ENCODE data around the gene IRF5. TPM values are rescaled to one million over a fixed set of nuclear protein-coding genes. Genes with fewer than 3 reads are reported as not detected.

Gene IRF5
- total RNA-seq, 1 donor: 76.5 TPM

- no peak for DNase-seq (ENCODE audit: low read depth in 2 of 3, low spot score in 2 of 3)
Measured at GRCh38 chr7:128919881-128920799, 17.6 kb upstream of the IRF5 start.

- no peak for DNase-seq (ENCODE audit: low read depth in 2 of 3, low spot score in 2 of 3)
Measured at GRCh38 chr7:128920913-128921582, 16.7 kb upstream of the IRF5 start.

GRCh38 chr7:128921866-128922440 is 15.8 kb upstream of the IRF5 start:
- DNase-seq (ENCODE audit: low read depth in 2 of 3, low spot score in 2 of 3): no peak

- no peak for DNase-seq (ENCODE audit: low read depth in 2 of 3, low spot score in 2 of 3)
Measured at GRCh38 chr7:128922496-128923410, 15.0 kb upstream of the IRF5 start.

GRCh38 chr7:128923411-128923800 is 14.3 kb upstream of the IRF5 start:
- no peak for DNase-seq (ENCODE audit: low read depth in 2 of 3, low spot score in 2 of 3)

GRCh38 chr7:128924707-128925588 is 12.8 kb upstream of the IRF5 start:
- DNase-seq (ENCODE audit: low read depth in 2 of 3, low spot score in 2 of 3): no peak

- no peak for DNase-seq (ENCODE audit: low read depth in 2 of 3, low spot score in 2 of 3)
Measured at GRCh38 chr7:128928159-128928813, 9.4 kb upstream of the IRF5 start.

- no peak for DNase-seq (ENCODE audit: low read depth in 2 of 3, low spot score in 2 of 3)
Measured at GRCh38 chr7:128928882-128929788, 8.6 kb upstream of the IRF5 start.

- DNase-seq (ENCODE audit: low read depth in 2 of 3, low spot score in 2 of 3): no peak
Measured at GRCh38 chr7:128931190-128931798, 6.4 kb upstream of the IRF5 start.

- no peak for DNase-seq (ENCODE audit: low read depth in 2 of 3, low spot score in 2 of 3)
Measured at GRCh38 chr7:128931965-128932861, 5.5 kb upstream of the IRF5 start.

GRCh38 chr7:128932862-128933179 is 4.9 kb upstream of the IRF5 start:
- DNase-seq (ENCODE audit: low read depth in 2 of 3, low spot score in 2 of 3): no peak

GRCh38 chr7:128933180-128933891 is 4.4 kb upstream of the IRF5 start:
- DNase-seq (ENCODE audit: low read depth in 2 of 3, low spot score in 2 of 3): peak in 2 of 3 donors; percentile 48 to 56

- peak in 2 of 3 donors; percentile 26 to 48 for DNase-seq (ENCODE audit: low read depth in 2 of 3, low spot score in 2 of 3)
Measured at GRCh38 chr7:128934361-128935341, 3.1 kb upstream of the IRF5 start.

GRCh38 chr7:128935342-128935730 is 2.4 kb upstream of the IRF5 start:
- no peak for DNase-seq (ENCODE audit: low read depth in 2 of 3, low spot score in 2 of 3)

GRCh38 chr7:128936798-128937197 is 929 bp upstream of the IRF5 start:
- no peak for DNase-seq (ENCODE audit: low read depth in 2 of 3, low spot score in 2 of 3)
